Left colon (tissue), 2 donors: ENCODE measurements around the gene ZNF276. TPM values are rescaled to one million over a fixed set of nuclear protein-coding genes. Genes with fewer than 3 reads are reported as not detected.
"Not testable (repeated sequence)": the region's sequence is repeated elsewhere in the genome, so short reads cannot be mapped to it uniquely, and the experiment has no call there.

Experiments
- ATAC-seq: fragments of 200-7000 bp; cut with Tn5 transposase; one replicate; pipeline ENCODE4 v1.9.1; 2020; ENCODE audit warnings: mild to moderate bottlenecking, moderate library complexity
- DNase-seq, 2 donors: peaks; one replicate each; pipeline ENCODE4 v3.0.0-alpha.2; 2020
- intact Hi-C, 2 donors: fragments of 100-400 bp; cut with DNase I in 1 of 2; cut with micrococcal nuclease in 1 of 2; formaldehyde crosslinking; loops; one replicate each; pipeline versions ENCODE4 v1.11.2 to v1.14.0; 2022; cut with DNase I, micrococcal nuclease
- total RNA-seq, 2 donors: library from RNA; stranded (reverse); fragmentation: NEBNext Ultra II Directional; extraction: Animal tissue kit (Norgen Biotek cat#: 25700); gene quantifications; one replicate each; pipeline ENCODE4 v1.2.1, GENCODE V29; 2021
- donor health status: DM: no; HTN: no; CAD: no.
- donor health status: DM: yes; HTN: yes; CAD: no.

The ZNF276 gene
- total RNA-seq, 2 donors from 2014 or later, result 28.9 to 42.2 TPM

DNA sequence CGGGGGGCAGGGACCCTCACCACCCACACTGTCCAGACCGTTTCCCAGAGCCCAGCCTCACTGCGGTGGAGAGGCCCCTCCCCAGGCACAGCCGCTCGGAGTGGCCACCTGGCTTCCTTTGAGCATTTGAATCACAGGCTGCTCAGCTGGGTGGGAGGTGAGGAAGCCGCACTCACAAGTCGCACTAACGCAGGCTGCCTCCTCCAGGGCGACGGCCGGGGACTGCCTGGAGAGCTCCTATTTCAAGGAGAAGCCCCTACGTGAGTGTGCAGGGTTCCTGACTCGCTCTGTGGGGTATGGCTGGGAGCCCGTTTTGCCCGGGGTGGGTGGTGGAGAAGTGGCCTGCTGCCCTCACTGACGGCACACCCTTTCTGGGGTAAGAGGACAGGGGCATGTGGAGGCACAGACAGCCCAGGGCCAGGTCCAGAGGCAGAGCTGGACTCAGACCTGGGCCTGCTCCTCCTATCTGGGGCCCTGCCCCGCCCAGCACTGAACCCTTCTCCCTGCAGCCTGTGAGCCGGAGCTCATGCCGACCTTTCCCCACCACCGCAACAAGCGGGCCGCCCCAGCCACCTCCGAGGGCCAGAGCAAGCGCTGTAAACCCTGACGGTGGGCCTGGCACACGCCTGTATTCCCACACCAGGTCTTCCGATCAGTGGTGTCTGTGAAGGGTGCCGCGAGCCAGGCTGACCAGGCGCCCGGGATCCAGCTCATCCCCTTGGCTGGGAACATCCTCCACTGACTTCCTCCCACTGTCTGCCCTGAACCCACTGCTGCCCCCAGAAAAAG lies 26.1 kb upstream of the ZNF276 start:
- intact Hi-C loops, result no loop called here
- no peak for ATAC-seq
- DNase-seq, result peak in 1 of 2 donors; percentile 13

DNA sequence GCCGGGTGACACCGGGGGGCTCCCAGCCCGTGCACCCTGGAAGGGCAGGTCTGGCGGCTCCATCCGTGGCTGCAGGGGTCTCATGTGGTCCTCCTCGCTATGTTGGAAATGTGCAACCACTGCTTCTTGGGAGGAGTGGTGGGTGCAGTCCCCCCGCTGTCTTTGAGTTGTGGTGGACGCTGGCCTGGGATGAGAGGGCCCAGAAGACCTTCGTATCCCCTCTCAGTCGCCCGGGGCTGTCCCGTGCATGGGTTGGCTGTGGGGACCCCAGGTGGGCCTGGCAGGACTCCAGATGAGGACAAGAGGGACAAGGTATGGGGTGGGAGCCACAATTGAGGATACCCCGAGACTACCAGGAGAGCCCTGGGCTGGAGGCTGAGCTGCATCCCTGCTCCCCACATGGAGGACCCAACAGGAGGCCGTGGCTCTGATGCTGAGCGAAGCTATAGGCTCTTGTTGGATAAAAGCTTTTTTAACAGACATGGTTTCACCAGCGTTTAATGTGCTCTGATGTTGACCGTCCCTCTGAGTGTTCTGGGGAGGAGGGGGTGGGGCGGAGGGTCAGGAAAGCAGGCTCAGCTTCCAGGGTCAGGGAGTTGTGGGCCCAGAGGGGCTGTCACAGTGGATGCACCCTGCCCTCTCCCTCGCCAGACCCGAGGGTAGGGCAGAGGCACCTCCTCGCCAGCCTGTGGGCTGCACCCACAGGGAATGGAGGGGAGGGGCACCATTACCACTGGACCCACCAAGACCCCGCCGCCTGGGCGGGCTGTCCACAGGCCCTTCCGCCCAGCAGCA lies 25.3 kb upstream of the ZNF276 start:
- no peak for ATAC-seq
- DNase-seq, result peak in 1 of 2 donors; percentile 9
- intact Hi-C loops, result no loop called here

DNA sequence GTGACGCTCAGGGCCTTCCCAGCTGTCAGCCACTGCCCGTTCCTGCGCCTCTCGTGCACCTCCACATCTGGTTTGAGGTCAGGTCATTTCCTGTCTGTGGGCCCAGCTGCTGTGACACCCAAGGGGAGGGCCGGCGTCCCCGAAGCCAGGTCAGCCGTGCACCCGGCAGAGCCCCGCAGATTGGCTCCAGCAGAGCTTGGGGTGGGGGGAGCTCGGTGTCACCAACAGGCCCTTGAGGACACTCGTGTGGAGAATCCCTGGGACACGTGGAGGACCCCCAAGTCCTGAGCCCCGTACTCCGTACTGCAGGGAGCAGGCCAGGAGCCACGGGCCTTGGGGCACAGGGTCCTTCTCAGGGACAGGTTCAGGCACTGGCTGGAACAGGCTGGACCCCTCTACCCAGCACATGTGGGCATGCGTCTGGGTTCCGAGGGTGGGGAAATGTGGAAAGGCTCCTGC lies 24.6 kb upstream of the ZNF276 start:
- DNase-seq (peak in 1 of 2 donors; percentile 22), ATAC-seq (no peak)
- intact Hi-C loops, result no loop called here

DNA sequence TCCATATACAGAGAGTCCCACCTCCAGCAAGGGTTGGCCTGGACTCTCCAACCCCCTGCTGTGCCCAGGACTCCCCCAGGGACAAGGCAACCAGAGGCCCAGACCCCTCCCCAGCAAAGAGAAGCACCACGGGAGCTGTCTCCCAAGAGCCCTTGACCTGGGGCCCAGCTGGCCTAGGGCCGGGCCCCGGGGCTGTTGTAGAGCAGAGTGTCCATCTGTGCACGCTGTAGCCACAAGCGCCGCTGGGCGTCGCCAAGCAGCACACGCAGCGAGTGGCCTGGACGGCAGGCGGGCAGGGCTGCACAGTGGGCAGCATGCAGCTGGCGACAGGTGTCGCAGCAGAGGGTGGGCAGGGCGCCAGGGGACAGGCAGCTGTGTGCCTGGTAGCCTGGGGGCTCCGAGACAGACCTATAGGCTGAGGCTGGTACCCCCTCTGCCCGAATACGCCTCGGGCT lies 24.1 kb upstream of the ZNF276 start:
- ATAC-seq (no peak), DNase-seq (peak in 1 of 2 donors; percentile 28)
- intact Hi-C loops, result no loop called here

DNA sequence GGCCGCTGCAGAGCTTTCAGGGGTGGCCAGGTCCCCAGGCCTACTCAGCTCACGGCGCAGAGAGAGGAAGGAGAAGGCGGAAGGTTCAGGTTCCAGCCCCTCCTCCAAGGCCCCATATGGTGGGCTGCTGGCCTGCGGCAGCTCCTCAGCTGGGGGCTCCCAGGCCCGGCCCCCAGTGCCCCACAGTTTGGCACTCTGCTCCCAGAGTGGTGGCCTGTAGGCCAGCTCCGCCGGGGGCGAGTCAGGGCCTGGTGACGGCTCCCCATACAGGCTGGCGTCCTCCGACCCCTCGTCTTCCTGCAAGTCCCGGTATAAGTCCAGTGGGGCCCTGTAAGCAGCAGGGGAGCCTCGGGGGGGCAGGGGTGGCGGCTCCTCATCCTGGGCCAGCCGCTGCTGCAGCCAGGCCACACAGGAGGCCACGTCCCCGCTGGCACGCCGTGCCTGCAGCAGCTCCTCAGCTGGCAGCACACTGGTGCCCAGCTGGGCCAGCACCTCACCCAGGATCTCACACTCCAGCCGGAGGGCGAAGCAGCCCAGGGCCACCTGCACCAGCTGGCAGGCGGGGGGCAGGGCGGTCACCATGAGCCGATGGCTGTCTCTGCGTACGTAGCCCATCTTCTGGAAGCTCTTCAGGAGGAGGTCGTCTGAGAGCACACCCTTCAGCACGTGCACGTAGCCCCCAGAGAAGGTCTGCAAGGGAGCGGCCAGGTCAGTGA lies 23.6 kb upstream of the ZNF276 start:
- intact Hi-C loops, result no loop called here
- ATAC-seq, result no peak
- peak in 1 of 2 donors; percentile 14 for DNase-seq

DNA sequence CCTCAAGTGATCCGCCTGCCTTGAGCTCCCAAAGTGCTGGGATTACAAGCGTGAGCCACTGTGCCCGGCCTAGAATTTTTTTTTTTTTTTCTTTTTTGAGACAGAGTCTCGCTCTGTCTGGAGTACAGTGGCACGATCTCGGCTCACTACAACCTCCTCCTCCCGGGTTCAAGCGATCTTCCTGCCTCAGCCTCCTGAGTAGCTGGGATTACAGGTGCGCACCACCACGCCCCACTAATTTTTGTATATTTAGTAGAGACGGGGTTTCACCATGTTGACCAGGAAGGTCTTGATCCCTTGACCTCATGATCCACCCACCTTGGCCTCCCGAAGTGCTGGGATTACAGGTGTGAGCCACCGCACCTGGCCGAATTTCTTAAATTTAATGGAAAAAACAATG lies 22.6 kb upstream of the ZNF276 start:
- ATAC-seq, intact Hi-C loops: not testable (repeated sequence)
- DNase-seq, result peak in 1 of 2 donors; percentile 6

DNA sequence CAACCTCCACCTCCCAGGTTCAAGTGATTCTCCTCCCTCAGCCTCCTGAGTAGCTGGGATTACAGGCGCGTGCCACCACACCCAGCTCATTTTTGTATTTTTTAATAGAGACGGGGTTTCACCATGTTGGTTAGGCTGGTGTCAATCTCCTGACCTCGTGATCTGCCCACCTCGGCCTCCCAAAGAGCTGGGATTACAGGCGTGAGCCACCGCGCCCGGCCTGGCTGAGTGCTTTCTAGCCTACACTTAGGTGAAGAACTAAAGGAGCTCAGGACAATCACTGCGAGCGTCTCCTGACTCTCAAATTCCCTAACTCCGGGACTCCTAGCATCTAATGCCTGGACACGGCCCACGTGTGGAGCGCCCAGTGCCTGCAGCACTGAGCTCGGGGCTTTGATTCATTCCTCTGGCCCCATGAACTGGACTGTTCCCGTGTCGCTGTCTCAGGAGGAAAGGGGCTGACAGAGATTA lies 21.7 kb upstream of the ZNF276 start:
- not testable (repeated sequence) for DNase-seq, ATAC-seq
- intact Hi-C loops, result loop anchor here (10.0 kb wide), 1 partner anchor 95 kb away; no protein-coding TSS in a partner anchor

DNA sequence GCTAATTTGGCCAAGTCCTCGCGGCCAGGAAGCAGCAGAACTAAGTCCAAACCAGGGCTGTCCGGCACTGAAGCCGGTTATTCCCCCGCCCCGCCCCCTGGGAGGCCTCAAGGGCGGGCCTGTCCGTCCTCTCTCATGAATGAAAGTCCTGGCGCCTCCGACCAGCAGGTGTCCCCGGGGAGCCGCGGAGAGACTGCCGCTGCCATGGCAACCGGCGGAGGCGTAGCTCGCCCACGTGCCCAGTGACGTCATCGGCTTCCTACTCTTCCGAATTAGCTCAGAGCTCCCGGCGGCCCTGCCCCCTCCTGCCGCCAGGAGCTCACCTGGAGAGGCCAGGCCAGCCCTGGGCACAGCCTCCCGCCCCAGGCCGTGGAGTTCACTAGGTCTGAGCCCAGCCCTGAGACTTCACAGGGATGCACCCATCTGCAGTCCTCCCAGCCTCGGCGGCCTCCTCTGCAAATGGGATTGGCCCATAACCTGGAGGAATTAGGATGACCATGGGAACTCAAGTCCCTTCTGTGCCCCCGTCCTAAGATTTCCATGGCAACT lies 21.2 kb upstream of the ZNF276 start:
- intact Hi-C loops, result loop anchor here (10.0 kb wide), 1 partner anchor 95 kb away; no protein-coding TSS in a partner anchor
- peak; percentile 100 for DNase-seq
- ATAC-seq, result peak; percentile 62

DNA sequence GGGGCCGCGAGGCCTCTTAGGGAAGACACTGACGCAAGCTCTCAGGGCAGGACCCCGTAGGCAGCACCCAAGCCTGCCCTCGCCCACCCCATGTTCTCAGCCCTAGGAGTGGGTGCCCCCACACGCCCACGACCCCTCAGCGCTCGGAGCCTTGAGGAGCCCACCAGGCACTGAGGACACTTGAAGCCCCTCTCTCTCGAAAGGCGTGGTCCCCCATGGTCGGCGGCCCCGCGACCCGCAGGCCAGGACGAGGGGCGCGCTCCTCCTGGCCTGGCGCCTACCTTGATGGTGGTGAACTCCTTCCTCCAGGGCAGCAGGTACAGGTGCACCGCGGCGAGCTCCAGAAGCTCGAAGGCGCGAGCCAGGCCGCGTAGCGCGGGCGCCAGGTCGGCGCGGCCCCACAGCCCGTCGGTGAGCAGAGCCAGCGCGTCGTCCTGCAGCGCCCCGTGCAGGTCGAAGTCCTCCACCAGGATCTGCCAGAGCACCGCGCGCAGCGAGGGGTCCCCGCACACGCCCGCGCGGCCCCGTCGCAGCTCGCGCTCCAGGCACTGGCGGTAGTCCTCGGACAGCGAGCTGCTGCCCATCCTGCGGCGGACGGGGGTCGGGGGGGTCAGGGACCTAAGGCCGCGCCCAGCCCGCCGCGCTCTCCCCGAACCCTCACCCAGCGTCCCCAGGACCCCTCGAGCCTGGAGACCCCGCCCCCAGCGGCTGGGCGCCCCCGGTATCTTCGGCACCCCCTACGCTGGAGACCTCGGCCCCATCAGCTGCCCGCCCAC lies 20.5 kb upstream of the ZNF276 start:
- DNase-seq (peak; percentile 74 to 81), ATAC-seq (peak; percentile 52)
- intact Hi-C loops, result loop anchor here (10.0 kb wide), 1 partner anchor 94 kb away; no protein-coding TSS in a partner anchor

DNA sequence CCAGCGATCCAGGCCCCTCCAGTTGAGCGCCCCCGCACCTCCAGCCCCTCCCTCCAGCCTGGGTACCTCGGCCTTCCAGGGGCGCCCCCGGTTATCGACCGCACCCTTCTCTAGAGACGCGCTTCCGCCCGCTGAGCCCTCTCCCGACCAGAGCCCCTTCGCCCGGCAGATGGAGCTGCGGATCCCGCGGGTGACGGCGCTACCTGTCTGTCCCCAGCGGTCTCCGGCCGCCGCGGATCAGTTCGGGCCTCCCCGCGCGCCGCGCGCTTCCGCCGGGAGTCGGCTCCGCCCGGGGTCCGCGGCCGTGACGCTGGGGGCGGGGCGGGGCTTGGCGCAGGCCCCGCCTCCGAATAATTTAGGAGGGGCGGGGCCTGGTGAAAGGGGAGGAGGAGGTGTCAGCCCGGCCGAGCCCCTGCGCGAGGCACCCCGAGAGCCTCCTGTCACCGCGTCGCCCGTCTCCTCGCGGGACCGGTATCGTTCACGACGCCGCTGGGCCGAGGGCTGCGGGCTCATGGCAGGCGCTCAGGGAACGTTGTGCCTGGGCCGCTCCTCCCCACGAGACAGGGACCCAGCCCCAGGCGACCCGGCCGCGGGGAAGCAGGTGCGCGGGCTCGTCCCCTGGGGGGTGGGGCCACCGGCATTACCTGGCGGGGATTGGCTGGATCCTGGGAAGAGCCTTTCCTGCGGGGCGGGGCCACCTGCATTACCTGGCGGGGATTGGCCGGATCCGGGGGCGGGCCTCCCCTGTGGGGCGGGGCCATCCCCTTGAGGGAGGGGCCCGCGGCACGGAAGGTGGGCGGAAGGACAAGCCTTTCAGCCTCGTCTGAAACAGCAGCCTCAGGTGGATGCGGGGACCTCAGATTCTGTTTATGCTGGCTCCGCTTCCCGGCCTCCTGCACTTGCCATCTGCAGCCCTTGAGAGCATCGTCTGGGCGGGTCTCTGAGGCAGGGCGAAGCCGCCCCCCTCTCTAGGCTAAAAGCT lies 19.6 kb upstream of the ZNF276 start, which contains the start of gene SPATA2L:
SPATA2L (minus strand) TSS at position 281 of the 982 bp plus-strand sequence. CDS start 473 bp downstream, outside the sequence.
- intact Hi-C loops, result loop anchor here (10.0 kb wide), 1 partner anchor 93 kb away; no protein-coding TSS in a partner anchor
- peak; percentile 96 to 97 for DNase-seq
- ATAC-seq, result peak; percentile 71

DNA sequence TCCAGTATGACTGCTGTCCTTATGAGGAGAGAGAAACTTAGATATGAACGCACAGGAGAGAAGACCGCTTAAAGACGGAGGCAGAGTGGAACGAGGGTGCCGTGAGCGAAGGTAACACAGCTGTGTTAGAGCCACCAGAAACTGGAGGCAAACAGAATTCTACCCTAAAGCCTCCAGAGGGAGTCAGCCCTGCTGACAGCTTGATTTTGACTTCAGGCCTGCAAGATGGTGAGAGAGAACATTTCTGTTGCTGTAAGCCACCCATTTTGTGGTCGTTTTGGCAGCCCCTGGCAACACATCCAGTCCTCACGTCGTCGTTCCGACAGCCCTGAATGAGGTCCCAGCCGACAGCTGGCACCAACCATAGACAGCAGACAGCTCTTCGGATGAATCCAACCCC lies 17.1 kb upstream of the ZNF276 start:
- DNase-seq, result no peak
- ATAC-seq, result no peak
- intact Hi-C loops, result loop anchor here (10.0 kb wide), 1 partner anchor 91 kb away; no protein-coding TSS in a partner anchor

DNA sequence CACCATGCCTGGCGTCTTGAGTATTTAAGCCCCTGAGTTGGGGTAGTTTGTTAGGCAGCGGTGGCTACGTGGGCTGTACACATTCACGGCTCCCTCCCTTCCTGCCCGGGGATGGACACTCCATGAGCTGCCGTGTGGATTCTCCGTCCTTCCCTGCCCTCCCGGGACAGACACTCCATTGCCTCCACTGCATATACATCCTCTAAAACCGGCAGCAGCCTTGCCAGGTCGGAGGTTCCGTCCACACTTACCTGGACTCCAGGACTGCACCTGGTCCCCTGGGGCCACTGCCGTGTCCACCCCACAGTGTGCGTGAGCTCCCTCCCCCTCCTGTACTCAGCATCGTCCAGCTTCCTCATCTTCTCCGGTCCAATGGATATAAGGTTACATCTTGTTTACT lies 16.3 kb upstream of the ZNF276 start:
- intact Hi-C loops, result loop anchor here (10.0 kb wide), 1 partner anchor 90 kb away; no protein-coding TSS in a partner anchor
- no peak for ATAC-seq
- DNase-seq, result no peak

DNA sequence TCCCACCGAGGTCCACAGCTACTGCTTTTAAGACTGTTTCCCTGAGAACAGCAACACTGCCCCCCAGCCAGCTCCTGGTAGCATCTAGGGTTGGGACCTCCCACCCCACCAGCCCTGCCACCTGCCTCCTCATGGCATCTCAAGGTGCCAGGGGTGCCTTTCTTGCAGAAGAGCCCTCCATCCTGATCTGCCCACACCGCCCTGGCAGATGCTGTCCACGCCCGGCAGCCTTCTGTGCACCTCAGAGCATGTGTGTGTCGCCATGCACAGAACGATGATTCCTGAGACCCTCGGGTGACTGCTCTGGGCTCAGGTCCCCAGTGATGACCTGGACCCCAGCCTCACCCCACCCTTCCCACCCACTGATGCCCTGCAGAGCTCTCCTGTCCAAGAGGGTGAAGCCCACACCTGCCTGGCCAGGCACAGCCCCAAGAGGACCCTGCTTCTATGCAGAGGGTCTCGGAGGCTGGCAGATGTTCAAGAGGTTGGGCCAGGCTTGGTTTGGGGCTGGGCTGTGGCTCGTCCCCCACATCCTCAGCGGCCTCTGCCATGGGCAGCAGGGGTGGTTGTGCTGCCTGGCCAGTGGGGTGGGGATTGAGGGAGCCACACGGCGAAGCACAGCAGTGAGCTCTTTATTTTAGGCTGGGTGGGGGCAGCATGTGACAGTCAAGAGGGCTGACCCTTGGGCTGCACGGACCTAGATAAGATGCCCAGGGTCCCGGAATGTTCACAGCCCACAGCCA lies 14.6 kb upstream of the ZNF276 start:
- ATAC-seq (no peak), DNase-seq (no peak)
- intact Hi-C loops, result loop anchor here (10.0 kb wide), 1 partner anchor 88 kb away; no protein-coding TSS in a partner anchor

DNA sequence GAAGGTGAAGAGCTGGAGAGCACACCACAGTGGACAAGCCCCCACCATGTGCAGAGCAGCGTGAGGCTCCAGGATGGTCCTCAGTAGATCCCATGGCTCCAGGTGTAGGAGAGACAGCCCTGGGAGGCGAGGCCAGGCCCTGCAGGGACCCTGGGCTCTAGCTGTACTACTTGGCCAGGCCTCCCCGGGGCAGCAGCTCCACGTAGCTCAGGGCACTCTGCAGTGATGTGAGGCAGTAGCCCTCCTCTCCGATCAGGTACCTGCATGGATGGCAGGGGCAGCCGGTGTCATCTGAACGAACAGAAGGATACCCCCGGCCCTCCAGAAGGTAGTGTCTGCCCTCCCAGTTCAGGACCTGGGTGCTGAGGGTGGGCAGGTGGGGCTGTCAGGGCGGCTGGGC lies 13.6 kb upstream of the ZNF276 start:
- no peak for ATAC-seq
- intact Hi-C loops, result loop anchor here (10.0 kb wide), 1 partner anchor 87 kb away; no protein-coding TSS in a partner anchor
- DNase-seq, result no peak

DNA sequence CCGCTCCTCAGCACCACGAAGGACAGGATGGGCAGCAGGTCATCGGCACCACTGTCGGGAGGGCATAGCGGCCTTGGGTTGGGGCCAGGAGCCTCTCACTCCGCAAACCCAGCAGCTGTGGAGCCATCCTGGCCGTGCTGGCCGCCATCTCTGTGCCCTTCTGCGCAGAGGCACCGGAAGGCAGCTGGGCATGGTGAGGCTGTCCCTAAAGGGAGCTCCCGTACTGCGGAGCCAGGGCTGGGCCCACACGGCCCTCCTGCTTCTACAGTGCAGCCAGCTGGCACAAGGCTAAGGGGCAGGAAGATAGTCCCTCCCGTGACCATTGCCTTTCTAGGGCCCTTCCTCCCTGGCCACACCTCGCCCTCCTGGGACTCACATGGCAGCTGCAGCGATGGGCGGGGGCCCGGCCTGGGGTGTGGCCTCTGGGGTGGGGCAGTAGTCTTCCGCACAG lies 12.8 kb upstream of the ZNF276 start:
- intact Hi-C loops, result loop anchor here (10.0 kb wide), 1 partner anchor 86 kb away; no protein-coding TSS in a partner anchor
- peak; percentile 77 to 78 for DNase-seq
- ATAC-seq, result peak; percentile 82
